GM12873 (cell line): ENCODE measurements around the gene IGSF21.

Source experiments
- TF ChIP-seq, protein P1 (sequence below): IDR thresholded peaks from 2 replicates; pipeline ENCODE4 v1.5.1; 2012; ENCODE audit warnings: low read depth, mild to moderate bottlenecking, moderate library complexity, low read length, control low read depth; ENCODE audit not compliant: insufficient read depth; ENCODE audit errors: missing control alignments

Gene IGSF21

DNA sequence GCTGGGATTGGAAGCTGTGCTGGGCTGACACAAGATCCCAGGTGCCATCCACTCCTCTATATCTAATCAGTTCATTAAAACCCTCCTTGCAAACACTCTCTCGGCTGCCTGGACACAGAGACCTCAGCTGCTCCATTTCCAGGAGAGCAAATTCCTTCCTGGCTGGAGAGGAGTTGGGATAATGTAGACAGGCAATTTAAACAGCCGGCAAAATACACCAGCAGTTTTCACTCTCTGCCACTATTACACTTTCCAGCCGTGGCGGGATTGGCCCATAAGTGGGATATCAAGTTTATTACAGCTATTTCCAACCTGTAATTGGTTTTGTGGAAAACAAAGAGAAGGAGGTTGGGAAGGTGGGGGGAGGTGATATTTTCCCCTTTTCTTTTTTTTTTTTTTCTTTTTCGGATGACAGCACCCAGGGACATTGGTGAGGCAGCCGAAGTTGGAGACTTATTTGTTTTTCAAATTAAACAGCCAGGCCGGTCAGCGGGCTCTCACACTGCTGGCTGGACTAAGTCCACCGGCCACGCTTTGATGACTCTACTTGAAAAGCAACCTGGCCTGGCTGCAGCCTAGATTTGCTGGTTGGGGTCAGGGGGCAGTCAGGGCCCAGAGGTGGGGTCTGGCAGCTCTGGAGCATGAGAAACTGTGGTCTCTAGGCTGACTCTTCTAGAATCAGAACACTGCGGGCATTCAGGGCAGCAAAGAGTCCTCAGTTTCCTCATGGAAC is 177.4 kb downstream of the IGSF21 start:
- TF ChIP-seq, protein P1, sequence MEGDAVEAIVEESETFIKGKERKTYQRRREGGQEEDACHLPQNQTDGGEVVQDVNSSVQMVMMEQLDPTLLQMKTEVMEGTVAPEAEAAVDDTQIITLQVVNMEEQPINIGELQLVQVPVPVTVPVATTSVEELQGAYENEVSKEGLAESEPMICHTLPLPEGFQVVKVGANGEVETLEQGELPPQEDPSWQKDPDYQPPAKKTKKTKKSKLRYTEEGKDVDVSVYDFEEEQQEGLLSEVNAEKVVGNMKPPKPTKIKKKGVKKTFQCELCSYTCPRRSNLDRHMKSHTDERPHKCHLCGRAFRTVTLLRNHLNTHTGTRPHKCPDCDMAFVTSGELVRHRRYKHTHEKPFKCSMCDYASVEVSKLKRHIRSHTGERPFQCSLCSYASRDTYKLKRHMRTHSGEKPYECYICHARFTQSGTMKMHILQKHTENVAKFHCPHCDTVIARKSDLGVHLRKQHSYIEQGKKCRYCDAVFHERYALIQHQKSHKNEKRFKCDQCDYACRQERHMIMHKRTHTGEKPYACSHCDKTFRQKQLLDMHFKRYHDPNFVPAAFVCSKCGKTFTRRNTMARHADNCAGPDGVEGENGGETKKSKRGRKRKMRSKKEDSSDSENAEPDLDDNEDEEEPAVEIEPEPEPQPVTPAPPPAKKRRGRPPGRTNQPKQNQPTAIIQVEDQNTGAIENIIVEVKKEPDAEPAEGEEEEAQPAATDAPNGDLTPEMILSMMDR: no peak

DNA sequence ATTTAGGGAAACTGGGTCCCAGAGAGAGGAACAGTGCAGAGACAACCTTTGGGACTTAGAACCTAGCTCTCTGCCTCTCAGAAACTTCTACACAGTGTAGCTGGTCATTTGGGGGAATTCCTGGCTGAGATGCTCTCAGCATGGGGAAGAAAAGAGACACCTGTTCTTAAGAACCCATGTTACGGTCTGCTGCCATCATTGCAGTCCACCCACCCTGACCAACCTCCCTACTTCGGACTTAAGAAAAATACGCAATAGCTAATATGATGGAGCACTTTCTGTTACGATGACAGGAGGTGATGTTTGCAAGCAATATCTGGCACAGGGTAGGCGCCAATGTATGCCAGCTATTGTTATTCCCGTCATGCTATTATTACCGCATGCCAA is 177.9 kb downstream of the IGSF21 start:
- TF ChIP-seq, protein P1: no peak

DNA sequence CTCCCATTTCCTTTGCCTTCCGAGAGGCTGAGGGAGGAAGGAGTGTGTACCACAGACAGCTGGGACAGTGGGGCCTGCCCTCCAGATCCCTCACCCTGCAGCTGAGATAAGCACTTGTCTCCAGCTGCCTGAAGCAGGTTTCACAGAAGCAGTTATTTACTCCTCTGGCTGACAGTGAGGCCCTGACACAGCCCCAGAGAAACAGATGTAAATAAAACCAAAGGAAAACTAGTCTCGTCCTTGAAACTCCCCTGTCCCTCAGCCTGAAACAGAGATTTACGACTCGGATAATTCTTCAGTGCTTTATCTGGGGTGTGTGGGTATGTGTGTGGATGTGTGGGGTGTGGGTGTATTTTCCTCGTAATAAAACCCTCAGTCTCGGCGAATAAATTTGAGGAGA is 181.1 kb downstream of the IGSF21 start:
- TF ChIP-seq, protein P1: no peak

DNA sequence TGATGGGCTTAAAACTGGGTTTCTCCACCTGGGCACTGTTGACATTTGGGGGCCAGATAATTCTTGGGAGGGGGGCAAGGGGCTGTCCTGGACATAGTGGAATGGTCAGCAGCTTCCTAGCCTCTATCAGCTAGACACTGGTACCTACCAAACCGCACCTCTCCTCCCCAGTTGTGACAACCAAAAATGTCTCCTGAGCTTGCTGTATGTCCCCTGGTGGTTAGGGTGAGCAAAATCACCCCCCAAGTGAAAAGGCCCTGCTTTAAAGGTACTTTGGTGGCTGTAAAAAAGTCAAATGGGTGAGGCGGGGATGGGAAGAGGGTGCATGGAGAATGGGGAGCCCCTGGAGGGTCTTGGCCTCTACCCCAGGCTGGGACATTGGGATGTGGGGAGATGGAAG is 182.0 kb downstream of the IGSF21 start:
- TF ChIP-seq, protein P1: peak; percentile 24

DNA sequence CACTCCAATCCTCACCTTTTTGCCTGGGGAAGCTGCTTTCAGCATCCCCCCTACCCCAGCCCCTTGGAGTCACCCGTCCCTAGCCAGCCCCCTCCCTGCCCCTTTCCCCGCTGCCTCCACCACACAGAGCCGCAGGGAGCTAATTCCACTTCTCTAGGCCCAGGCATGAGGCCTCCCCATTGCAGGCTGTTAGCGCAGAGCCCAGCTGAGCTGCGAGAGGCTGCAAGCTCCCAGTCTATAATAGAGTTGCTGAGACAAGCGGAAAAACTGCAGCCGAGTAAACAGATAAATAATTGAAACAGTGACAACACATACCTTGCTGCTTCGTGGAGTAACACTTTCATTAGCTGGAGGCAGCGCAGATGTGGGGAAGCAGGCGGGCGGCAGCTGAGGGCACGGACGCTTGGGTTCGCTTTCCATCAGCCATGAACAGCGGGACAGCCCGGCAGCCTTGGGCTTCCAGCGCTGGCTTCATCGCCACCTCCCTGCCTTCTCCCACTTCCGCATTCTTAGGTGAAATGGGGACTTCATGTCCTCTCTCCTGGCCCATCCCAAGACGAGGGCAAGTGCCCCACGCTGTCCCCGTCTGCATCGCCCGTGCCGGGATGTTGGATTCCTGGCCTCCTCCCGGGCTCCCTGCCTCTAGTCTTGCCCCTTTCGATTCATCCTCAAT is 183.3 kb downstream of the IGSF21 start:
- TF ChIP-seq, protein P1: no peak

DNA sequence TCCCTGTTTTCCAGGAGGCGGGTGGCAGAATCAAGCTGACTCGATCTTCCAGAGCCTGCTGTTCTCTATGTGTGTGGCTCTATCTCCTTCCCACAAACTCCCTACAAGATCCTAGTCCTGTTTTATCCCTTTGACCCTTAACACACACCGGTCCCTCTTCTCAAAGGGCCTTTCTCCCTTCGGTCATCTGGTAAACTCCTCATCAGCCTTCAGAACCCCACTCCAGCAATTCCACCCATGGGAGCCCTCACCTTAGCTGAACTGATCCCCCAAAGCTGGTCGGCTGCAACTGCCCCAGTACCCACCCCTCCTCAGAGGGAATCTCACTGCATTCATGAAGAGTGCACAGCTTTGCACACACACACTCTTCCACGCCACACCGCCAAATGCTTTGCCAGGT is 184.9 kb downstream of the IGSF21 start:
- TF ChIP-seq, protein P1: no peak

DNA sequence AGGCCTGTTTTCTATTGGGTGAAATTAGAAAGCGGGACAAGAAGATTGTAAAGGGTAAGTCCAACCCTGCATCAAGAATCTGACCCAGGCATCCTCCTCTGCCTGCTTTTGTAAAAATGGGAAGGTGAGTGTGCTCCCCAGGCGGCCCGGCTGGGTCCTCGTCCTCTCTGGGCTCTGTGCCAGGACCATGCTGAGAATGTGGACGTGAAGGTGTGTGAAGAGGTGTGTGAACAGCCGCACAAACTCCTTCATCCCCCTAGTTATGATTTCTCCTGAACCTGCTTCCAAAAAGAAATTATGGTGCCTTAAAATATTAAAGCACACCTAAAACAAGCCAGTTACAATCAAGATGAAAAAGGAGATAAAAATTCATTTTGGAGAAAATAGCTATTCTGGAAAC is 185.7 kb downstream of the IGSF21 start:
- TF ChIP-seq, protein P1: no peak
